GM12892 (cell line): ENCODE measurements around the gene PDE8A.

Source experiments
- POLR2A ChIP-seq: IDR thresholded peaks from 2 replicates; pipeline ENCODE4 v1.6.1; 2011; ENCODE audit warnings: low read depth, low read length, control low read depth
- POLR2AphosphoS5 ChIP-seq: IDR thresholded peaks from 2 replicates; pipeline ENCODE4 v1.6.1; 2011; ENCODE audit warnings: low read depth, low read length, control low read depth
- TAF1 ChIP-seq: IDR thresholded peaks from 2 replicates; pipeline ENCODE4 v1.6.1; 2011; ENCODE audit warnings: low read depth, mild to moderate bottlenecking, control low read depth, low read length, borderline replicate concordance

GRCh38 chr15:84934942-84935729 lies 46.5 kb upstream of the PDE8A start:
- TF ChIP-seq POLR2A (no peak), POLR2AphosphoS5 (no peak), TAF1 (no peak)
